UCSD-AML1 (cell line): Measurements from ENCODE around the gene CELA3B.
"Not testable (repeated sequence)": the region's sequence is repeated elsewhere in the genome, so short reads cannot be mapped to it uniquely, and the experiment has no call there.

Source experiments
- DNase-seq: peaks from one replicate; lab custom pipeline; 2025; ENCODE audit not compliant: unreplicated experiment; lab: John Stamatoyannopoulos, UW

The CELA3B gene

DNA sequence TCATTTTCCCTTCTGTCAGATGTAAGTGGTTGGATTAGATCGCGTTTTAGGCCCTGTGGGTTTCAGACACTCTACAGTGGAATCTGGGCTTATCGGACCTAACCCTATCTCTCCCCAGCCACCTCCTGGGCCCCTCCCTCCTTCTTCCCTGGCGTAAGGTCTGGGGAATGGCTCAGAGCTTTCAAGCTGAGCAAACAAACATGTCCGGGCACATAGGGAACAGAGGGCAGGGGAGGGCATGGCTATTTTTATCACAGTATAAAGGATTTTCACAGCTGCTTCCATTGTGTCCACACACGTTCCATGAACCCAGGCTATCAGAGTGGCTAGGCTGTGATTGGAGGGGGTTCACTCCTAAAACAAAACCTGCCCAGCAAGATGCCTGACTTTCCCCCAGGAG is 2.1 kb upstream of the CELA3B start:
- DNase-seq = not testable (repeated sequence)

DNA sequence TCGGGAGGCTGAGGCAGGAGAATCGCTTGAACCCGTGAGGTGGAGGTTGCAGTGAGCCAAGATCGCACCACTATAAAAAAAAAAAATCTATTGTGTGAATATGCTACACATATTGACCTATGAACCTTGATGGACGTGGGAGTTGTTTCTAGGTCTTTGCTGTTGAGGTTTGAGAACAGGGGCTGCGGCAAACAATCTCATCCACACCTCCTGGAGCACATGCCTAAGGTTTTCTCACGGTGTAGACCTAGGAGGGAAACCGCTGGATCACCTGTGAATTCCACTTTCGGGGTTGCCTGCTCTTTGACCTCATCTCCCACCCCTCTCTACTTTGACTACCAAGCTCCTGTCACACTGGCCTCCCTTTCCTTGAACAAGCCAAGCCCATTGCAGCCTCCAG is 1.5 kb upstream of the CELA3B start:
- DNase-seq = not testable (repeated sequence)

DNA sequence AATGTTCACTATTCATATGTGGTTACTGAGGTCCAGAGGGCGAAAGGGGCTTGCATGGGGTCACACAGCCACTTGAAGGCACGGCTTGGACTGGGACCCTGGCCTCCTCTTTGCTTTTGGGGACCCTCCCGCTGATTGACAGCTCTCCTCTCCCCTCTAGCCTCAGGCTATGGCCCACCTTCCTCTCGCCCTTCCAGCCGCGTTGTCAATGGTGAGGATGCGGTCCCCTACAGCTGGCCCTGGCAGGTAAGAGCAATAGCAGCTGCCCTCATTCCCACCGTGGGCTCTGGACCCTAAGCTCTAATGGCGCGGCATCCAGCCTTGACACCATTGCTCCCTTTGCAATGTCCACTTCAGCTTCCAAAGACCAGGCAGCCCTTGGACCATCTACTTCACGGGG is 1.4 kb downstream of the CELA3B start:
- not testable (repeated sequence) for DNase-seq

DNA sequence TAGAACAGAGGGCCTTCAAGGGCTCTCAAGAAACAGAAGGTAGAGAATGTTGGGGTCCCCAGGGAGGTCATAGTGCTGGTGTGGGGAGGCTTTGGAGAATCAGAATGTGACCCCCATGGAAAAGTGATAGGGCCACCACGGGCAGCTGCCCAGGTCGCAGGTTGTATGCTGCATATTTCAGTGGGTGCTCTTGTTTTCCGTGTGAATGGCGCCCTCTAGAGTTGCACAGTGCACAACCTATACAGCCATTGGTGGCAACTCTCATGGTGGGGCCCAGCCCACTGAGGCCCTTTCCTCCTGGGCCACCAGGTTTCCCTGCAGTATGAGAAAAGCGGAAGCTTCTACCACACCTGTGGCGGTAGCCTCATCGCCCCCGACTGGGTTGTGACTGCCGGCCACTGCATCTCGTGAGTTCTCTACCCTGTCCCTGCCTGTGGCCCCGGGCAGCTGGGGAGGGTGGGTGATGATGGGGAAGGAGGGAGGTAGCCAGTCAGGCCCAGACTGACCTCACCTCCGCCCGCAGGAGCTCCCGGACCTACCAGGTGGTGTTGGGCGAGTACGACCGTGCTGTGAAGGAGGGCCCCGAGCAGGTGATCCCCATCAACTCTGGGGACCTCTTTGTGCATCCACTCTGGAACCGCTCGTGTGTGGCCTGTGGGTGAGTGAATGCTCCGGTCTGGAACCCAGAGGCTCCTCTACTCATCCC is 3.8 kb downstream of the CELA3B start:
- DNase-seq = not testable (repeated sequence)

DNA sequence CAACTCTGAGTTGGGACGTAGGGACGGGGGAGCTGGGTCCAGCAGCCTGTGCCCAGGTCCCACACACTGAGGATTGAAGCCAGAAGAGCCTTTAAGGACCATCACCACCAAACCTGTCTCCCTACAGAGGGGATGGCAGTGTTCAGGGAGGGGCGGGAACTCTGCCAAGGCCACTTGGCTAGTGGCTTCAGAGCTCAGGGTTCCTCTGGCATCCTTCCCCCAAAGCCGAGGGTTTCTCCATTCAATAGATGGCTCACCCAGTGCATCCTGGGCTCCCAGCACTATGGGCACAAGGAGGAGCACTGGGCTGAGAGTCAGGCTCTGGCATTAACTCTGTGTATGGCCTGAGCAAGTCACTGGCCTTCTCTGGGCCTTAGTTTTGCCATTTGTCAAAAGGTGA is 4.4 kb downstream of the CELA3B start:
- DNase-seq = not testable (repeated sequence)

DNA sequence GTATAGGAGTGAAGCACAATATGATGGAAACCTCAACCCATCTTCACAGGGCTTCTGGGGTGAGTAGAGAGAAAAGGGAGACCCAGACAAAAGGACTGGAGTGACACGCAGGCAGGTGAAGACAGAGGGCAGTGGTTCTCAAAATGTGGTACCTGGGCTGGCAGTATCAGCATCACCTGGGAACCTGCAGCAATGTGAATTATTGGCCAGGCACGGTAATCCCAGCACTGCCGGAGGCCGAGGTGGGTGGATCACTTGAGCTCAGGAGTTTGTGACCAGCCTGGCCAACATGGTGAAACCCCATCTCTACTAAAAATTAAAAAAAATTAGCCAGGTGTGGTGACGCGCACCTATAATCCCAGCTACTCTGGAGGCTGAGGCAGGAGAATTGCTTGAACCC is 5.3 kb downstream of the CELA3B start:
- DNase-seq = not testable (repeated sequence)

DNA sequence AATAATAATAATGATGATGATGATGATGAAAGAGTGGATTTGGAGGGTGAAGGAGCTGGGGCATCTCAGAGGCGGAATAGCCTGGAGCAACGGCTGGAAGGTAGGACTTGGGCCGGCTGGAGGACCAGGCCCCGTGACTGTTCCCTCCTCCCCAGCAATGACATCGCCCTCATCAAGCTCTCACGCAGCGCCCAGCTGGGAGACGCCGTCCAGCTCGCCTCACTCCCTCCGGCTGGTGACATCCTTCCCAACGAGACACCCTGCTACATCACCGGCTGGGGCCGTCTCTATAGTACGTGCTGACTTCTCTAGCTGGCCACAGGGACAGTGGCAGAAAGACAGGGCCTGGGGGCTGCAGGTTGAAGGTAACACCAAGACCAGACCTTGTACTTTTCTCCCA is 6.7 kb downstream of the CELA3B start:
- DNase-seq = not testable (repeated sequence)

DNA sequence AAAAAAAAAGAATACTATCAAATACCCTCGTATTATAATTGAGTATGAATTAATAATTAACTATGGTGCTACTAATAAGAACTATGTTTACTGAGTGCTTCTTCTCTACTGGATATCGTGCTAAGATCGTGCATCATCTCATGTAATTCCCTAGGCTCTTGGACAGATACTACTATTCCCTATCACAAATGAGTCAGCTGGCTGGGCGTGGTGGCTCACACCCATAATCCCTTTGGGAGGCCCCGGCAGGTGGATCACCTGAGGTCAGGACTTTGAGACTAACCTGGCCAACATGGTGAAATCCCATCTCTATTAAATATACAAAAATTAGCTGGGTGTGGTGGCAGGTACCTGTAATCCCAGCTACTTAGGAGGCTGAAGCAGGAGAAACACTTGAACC is 9.1 kb downstream of the CELA3B start:
- DNase-seq = not testable (repeated sequence)

DNA sequence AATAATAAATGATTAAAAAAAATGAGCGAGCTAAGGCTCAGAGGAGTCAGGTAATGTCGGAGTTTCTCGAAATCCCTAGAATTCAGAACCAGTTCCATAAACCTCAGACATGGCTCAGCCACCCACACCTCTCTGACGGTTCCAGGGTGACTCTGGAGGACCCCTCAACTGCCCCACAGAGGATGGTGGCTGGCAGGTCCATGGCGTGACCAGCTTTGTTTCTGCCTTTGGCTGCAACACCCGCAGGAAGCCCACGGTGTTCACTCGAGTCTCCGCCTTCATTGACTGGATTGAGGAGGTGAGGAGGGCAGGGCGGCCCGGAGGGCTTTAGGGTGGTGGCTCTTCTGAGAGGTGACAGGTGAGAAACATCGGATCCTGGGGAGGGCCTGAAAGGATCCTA is 9.6 kb downstream of the CELA3B start:
- not testable (repeated sequence) for DNase-seq

DNA sequence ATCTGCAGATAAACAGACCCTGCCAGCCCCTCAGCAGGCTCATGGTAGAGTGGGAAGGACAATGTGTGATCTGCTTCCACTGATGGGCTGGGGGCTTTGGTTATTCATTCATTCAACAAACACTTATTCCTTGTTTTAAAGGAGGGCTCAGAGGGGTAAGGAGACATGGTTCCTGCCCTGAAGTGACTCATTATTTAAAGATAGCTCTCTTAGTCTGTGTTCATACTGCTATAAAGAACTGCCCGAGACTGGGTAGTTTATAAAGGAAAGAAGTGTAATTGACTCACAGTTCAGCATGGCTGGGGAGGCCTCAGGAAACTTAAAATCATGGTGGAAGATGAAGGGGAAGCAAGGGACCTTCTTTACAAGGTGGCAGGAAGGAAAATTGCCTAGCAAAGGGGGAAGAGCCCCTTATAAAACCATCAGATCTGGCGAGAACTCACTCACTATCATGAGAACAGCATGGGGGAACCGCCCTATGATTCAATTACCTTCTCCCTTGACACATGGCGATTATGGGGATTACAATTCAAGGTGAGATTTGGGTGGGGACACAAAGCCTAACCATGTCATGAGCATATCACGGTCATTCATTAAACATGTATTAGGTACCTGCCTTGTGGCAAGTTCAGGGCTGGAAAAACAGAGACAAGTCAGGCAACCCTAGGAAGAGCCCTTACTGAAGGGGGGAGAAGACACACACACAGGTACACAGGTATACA is 13.0 kb downstream of the CELA3B start:
- not testable (repeated sequence) for DNase-seq

DNA sequence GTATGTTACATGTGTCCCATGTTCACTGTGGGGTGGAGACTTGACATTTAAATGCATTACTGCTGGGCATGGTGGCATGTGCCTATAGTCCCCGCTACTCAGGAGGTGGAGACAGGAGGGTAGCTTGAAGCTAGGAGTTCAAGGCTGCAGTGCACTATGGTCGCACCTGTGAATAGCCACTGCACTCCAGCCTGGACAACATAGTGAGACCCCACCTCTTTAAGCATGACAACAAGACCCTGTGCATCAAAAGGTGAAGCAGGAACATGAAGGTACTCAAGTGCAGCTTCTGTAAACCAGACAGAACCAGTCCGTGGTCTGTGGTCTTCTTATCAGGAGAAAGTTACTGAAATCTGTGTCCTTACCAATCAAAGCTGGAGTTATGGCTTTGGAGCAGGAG is 15.4 kb downstream of the CELA3B start:
- DNase-seq = not testable (repeated sequence)

DNA sequence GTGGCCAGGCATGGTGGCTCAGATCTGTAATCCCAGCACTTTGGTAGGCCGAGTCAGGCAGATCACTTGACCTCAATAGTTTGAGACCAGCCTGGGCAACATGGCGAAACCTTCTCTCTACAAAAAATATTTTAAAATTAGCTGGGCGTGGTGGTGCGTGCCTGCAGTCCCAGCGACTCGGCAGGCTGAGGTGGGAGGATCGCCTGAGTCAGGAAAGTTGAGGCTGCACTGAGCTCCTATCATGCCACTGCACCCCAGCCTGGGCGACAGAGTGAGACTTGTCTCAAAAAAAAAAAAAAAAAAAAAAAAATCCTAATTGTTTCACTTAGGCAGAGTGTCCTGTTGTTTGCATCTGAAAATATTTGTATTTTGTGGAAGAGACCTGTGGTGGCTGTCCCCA is 17.9 kb downstream of the CELA3B start:
- not testable (repeated sequence) for DNase-seq

DNA sequence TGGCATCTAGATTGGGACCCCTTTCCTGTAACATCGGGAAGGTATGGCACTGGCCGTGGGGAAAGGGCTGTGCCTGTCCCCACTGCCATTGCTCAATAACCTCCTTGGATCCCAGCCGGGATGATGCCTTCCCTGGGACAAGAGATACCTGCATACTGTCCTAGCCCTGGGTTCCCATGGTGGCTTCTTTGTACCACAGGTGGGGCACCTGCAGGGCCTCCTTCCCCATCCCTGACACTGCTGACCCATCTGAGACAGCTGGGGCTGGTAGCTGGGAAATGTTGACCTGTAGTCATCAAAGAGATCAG is 19.8 kb downstream of the CELA3B start:
- not testable (repeated sequence) for DNase-seq

DNA sequence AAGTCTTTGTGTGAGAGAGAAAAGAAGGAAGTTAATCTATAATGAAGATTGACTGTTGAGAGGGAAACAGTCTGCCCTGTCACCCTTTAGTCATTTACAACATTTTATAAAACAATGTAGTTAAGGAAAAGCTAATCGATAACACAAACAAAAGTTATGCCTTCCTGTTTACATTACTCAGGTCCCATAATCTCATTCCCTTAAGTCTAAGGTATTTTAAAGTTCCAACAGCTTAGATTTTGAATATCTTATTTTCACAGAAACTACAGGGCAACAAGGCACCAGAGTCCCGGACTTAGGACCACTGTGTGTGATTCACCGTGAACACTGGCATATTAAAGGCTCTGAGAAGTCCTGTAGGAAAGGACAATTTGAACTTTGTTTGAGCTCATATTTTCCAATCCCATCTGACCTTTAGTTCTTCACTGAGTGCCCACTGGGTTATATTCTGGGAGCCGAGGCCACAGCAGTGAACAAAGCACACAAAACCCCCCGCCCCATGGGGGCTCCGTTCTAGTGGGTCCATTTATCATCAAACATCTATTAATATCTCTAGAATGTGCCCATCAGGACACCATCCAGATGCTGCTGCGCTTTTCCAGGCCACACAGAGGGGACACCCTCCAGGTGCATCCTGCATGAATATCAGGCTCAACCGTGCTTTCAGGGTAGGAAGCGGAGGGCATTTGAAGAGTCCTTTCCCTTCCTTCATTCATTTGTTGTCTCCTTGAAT is 21.2 kb downstream of the CELA3B start:
- not testable (repeated sequence) for DNase-seq

DNA sequence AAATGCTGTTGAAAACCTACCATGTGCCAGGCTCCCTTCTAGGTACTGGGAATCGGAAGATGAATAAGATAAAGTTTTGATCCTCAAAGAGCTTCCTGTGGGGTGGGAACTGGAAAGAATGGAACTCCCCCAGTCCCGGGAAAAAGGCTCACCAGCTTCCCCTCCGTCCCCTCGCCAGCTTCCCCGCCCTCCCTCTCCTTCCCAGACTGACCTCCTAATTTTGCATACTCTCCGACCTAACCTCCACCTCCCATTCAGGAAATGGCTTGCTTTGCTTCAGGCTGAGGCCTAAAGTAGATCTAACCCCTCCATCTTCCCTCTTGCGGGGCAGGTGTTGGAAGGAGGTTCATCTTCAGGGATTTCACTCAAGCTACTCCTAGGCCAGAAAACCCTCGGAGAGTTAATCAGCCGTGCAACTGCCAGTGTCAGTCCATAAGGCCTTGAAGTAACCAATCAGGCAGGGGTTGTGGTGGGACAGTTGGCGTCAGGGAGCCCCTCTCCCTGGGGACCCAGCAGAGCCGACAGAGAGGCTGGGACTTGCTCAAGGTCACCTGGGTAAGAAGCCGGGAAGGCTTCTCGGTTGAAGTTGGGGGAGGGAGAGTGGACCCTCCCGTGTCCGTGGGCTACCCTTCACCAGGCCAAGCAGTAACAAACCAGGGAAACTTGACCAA is 21.9 kb downstream of the CELA3B start:
- not testable (repeated sequence) for DNase-seq

DNA sequence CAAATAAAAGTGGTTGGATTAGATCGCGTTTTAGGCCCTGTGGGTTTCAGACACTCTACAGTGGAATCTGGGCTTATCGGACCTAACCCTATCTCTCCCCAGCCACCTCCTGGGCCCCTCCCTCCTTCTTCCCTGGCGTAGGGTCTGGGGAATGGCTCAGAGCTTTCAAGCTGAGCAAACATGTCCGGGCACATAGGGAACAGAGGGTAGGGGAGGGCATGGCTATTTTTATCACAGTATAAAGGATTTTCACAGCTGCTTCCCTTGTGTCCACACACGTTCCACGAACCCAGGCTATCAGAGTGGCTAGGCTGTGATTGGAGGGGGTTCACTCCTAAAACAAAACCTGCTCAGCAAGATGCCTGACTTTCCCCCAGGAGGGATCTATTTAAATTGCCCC is 22.8 kb downstream of the CELA3B start:
- DNase-seq = not testable (repeated sequence)

DNA sequence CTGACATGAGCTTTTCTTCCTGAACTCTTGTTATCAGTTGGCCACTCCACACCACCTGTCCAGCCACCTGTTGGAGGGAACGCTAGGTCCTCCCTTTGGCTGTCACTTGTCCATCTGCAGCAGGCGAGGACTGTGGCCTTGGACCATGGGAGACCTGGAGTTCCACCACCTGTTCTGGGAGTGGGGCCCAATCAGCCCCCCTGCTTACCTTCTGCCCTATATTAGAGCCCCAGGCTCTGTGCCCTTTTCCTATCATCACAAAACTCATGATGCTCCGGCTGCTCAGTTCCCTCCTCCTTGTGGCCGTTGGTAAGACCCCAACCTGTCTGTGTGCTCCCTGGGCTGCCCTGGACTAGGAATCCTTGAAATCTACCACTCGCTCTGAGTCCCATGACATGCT is 24.6 kb downstream of the CELA3B start, which contains the start of gene CELA3A:
Gene CELA3A, plus strand, starts transcription at position 249 of the 400 bp plus-strand sequence. Its CDS starts 18 bp downstream, at position 267.
- DNase-seq = no peak

DNA sequence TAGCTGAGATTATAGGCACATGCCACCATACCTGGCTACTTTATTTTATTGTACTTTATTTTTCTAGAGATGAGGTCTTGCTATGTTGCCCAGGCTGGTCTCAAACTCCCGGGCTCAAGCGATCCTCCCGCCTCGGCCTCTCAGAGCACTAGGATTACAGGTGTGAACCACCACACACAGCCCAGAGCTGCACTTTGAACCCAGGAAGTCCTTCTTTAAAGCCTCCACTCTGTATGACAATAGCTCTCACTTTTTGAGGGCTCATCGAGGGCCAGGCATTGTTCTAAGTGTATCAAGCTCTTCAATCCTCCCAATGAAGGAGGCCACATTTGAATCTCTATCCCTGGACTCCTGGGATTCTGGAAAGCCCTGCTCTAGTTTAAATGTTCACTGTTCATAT is 25.6 kb downstream of the CELA3B start:
- not testable (repeated sequence) for DNase-seq

DNA sequence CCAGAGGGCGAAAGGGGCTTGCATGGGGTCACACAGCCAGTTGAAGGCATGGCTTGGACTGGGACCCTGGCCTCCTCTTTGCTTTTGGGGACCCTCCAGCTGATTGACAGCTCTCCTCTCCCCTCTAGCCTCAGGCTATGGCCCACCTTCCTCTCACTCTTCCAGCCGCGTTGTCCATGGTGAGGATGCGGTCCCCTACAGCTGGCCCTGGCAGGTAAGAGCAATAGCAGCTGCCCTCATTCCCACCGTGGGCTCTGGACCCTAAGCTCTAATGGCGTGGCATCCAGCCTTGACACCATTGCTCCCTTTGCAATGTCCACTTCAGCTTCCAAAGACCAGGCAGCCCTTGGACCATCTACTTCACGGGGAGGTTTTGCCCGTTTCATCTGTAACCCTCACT is 26.1 kb downstream of the CELA3B start:
- not testable (repeated sequence) for DNase-seq

DNA sequence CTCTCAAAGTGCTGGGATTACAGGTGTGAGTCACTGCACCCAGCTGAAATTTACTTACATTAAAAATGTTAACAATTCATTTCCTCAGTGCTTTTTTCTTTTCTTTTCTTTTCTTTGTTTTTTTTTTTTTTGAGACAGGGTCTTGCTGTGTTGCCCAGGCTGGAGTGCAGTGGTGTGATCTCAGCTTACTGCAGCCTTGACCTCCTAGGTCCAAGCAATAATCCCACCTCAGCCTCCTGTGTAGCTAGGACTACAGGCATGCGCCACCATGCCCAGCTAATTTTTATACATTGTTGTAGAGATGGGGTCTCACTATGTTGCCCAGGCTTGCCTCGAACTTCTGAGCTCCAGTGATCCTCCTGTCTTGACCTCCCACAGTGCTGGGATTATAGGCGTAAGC is 27.1 kb downstream of the CELA3B start:
- not testable (repeated sequence) for DNase-seq
